GM06990 (cell line): ENCODE measurements around the gene ARHGAP45.
"Not testable (repeated sequence)": the region's sequence is repeated elsewhere in the genome, so short reads cannot be mapped to it uniquely, and the experiment has no call there.

ENCODE experiments used
- DNase-seq: peaks from one replicate; pipeline ENCODE4 v3.0.0-alpha.2; 2011; ENCODE audit not compliant: insufficient read length; ENCODE audit errors: extremely low read depth
- H3K27me3 ChIP-seq: replicated peaks from 2 replicates; pipeline ENCODE4 v1.6.0; 2011; ENCODE audit warnings: low read length; ENCODE audit not compliant: control insufficient read depth, insufficient read depth
- H3K36me3 ChIP-seq: 2 replicates; pipeline ENCODE4 v1.5.1; 2011; ENCODE audit warnings: low read length; ENCODE audit not compliant: control insufficient read depth, insufficient read depth
- H3K4me3 ChIP-seq: replicated peaks from 2 replicates; pipeline ENCODE4 v1.5.1; 2011; ENCODE audit warnings: low read depth, mild to moderate bottlenecking, control low read depth, low read length
- TF ChIP-seq, protein P1 (sequence below): IDR thresholded peaks from 2 replicates; pipeline ENCODE4 v1.5.1; 2011; ENCODE audit warnings: low read length, control low read depth, mild to moderate bottlenecking, inconsistent platforms; ENCODE audit not compliant: insufficient read depth, poor library complexity, severe bottlenecking

The ARHGAP45 gene

DNA sequence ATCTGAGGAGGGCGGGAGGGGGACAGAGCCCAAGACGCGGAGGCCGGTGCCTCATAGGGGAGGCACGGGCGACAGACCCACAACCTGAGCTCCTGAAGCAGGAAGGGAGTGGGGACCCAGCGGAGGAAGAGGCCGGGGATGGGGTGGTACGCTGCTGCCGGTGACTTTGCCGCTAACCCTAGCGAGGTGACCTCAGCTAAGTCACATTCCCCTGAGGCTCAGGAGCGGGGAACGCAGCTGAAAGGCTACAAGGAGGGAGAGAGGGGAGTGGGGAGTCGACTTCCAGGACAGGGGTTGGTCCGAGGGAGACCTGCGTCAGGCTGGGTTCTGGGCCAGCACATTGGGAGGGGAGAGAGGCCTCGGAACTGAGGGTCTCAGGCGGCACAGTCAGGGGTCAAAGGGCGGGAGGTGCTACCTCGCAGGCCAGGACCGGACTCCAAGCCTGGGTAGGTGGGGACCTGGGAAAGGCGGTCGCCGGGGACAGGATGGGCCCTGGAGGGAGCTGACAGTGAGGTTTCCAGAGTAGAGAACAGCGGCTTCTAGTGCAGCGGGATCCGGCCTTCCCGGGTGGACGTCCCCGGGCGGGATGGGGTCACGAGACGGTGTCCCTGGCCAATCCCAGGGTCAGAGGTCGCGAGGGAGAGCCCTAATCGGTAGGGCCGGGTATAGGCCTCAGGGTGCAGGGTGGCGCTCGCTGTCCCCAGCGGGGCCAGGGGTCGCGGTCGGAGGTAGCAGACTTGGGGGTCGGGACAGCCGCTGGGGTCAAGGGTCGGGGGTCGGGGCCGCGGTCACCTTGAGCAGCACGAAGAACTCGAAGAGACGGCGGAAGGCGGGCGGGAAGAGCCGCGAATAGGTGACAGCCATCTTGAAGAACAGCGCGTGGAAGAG, 46.7 kb upstream of the ARHGAP45 start:
- Histone ChIP-seq H3K36me3 (peaks cover 12% of the 10 kb centered on the region), H3K27me3 (no peaks in the 10 kb centered on the region), H3K4me3 (peak overlapping the region; percentile 98)
- no peak for DNase-seq
- TF ChIP-seq, protein P1, sequence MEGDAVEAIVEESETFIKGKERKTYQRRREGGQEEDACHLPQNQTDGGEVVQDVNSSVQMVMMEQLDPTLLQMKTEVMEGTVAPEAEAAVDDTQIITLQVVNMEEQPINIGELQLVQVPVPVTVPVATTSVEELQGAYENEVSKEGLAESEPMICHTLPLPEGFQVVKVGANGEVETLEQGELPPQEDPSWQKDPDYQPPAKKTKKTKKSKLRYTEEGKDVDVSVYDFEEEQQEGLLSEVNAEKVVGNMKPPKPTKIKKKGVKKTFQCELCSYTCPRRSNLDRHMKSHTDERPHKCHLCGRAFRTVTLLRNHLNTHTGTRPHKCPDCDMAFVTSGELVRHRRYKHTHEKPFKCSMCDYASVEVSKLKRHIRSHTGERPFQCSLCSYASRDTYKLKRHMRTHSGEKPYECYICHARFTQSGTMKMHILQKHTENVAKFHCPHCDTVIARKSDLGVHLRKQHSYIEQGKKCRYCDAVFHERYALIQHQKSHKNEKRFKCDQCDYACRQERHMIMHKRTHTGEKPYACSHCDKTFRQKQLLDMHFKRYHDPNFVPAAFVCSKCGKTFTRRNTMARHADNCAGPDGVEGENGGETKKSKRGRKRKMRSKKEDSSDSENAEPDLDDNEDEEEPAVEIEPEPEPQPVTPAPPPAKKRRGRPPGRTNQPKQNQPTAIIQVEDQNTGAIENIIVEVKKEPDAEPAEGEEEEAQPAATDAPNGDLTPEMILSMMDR = no peak

DNA sequence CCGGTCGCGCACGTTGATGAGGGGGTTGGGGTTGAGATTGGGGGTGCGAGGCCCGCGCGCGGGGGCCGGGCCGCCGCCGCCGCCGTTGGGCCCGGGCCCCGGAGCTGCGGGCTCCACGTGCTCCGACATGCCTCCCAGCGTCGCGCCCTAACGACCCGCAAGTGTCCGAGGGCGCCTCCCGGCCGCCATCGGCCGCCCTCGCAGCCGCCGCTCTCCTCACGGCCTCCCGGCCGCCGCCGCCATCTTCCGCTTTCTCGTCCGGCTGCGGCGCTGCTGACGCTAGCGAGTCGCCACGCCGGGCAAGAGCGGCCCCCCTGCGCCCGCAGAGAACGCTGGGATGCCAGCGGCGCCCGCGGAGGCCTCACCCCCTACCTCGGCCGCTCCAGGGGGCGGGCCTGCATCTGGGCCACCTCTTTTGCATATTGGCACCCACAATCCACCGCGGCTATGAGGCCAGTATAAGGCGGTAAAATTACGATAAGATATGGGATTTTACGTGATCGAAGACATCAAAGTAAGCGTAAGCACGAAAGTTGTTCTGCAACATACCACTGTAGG, 46.0 kb upstream of the ARHGAP45 start, which contains the start of gene TMEM259:
TSS of gene TMEM259 (minus strand) at position 256 of the 558 bp plus-strand sequence. CDS start at position 129, 127 bp downstream.
- TF ChIP-seq, protein P1 = no peak
- Histone ChIP-seq H3K27me3 (no peaks in the 10 kb centered on the region), H3K36me3 (peaks cover 8% of the 10 kb centered on the region), H3K4me3 (peak within 1 kb of the TSS; percentile 98)
- DNase-seq = peak; percentile 96

DNA sequence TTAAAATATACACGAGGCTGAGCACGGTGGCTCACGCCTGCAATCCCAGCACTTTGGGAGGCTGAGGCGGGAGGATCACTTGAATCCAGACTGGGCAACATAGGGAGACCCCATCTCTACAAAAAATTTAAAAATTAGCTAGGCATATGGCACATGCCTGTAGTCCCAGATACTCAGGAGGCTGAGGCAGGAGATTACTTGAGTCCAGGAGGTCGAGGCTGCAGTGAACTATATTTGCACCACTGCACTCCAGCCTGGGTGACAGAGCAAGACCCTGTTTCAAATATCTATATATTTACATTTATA, 43.1 kb upstream of the ARHGAP45 start:
- not testable (repeated sequence) for H3K36me3 ChIP-seq, H3K27me3 ChIP-seq, H3K4me3 ChIP-seq, DNase-seq

DNA sequence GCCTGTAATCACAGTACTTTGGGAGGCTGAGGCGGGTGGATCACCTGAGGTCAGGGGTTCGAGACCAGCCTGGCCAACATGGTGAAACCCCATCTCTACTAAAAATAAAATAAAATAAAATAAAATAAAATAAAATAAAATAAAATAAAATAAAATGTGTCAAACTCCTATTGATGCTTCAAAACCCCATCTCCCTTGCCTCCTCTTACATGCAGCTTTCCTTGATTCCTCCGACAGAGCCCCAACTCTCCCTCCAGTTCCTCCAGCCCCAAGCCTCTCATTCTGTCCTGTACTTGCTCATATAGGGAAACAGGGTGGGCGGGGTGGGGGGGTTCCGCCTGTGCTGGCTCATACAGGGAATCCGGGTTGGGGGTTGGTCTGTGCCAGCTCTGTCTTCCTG, 41.9 kb upstream of the ARHGAP45 start:
- not testable (repeated sequence) for DNase-seq, H3K4me3 ChIP-seq, H3K27me3 ChIP-seq, H3K36me3 ChIP-seq

DNA sequence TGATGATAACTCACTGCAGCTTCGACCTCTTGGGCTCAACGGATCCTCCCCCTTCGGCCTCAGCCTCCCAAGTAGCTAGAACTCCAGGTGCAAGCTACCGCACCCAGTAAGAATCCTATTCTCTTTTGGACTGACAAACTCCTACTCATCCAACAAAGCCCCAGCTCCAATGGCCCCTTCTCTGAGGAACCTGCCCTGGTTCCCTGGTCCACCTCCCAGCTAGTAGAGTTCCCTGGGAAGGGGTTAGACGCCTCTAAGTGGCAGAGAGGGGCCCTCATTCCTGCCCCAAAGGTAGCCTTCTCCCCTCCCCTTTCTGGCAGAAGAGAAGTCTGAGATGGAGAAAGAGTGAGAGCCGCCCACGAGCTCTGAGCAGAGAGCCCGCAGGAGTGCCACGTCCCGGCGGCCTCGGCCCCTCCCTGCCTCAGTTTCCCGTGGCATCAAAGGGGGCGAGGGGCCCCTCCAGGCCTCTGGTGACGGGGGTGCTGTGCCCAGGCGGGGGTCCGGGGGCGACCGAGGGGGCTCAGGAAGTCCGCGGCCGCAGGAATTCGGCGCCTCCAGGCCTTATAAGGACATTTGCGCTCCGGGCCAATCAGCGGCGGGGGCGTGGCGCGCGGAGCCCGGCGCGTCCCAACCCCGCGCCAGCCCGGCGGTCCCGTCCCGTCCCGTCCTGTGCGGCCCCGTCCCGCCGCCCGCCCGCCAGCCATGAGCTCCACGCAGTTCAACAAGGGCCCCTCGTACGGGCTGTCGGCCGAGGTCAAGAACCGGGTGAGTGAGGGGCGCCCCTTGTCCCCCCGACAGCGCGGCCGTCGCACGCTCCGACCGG, 40.8 kb upstream of the ARHGAP45 start, which contains the start of gene CNN2:
TSS of gene CNN2 (plus strand) at position 649 of the 823 bp plus-strand sequence. CDS start at position 703, 54 bp downstream.
- H3K36me3 ChIP-seq = peaks cover 4% of the 10 kb centered on the region
- H3K4me3 ChIP-seq = peak within 1 kb of the TSS; percentile 97
- TF ChIP-seq, protein P1 = no peak
- no peaks in the 10 kb centered on the region for H3K27me3 ChIP-seq
- peak; percentile 87 for DNase-seq

DNA sequence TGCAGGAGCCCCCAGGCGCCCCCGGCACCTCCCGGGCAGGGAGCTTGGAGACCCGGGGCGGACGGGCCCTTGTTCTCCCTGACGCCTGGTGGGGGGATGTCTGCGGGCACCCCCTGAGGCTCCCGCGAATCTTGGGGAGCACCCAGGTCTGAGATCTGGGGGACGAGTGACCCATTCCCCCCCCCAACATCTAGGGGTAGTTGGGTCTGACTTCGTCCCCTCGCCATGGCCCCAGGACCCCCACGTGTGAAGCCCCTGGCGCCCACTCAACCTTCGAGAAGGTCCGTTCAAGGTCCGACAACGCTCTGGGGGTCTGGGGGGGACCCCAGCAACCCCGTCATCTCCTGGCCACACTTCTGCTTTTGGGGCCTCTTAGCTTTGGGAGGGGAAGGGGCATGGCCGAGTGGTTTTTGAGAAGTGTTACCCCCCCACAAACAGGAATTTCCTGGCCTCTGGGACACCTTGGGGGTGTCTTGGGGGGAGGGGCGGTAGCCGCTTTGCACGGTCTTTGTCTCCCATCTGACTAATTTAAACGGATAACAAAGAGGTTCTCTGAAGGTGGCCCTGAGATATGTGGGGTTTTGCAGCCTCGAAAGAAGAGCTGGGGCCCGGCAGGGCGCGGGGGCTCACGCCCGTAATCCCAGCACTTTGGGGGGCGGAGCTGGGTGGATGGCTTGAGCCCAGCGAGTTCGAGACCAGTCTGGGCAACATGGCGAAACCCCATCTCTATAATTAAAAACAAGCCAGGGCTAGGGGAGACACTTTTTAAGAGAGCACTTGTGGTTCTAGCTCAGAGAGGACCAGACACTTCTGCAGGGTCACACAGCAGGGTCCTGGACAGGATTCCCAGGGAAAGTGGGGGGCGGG, 40.0 kb upstream of the ARHGAP45 start:
- H3K36me3 ChIP-seq = peaks cover 4% of the 10 kb centered on the region
- H3K27me3 ChIP-seq = no peaks in the 10 kb centered on the region
- no peak for DNase-seq
- TF ChIP-seq, protein P1 = no peak
- H3K4me3 ChIP-seq = peak overlapping the region; percentile 97
